Measurements from ENCODE around the gene PTPRJ. TPM values are rescaled to one million over a fixed set of nuclear protein-coding genes. Genes with fewer than 3 reads are reported as not detected.

Gene PTPRJ
- total RNA-seq, 4 donors from 2014 or later, result 9.8 to 17.8 (median 14.2) TPM

DNA sequence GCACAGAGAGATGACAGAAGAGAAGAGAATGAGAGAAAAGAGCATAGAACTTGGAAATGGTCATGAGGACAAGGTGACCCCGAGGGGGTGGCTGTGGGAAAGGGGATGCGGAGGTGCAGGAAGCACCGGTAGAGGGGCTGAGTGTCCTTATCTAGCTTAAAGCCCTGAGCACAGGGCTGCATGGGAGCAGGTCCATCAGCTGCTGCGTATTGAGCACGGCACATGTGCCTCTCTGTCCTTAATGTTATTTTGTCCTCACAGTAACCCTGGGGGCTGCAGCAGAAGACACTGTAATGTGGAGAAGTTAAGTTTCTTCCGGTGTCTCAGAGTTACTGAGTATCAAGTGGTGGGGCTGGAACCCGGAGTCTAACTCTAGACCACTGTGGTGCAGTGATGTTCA, 141.9 kb downstream of the PTPRJ start:
- ATAC-seq (ENCODE audit: low FRiP score), result no peak
- TF ChIP-seq, protein P1, sequence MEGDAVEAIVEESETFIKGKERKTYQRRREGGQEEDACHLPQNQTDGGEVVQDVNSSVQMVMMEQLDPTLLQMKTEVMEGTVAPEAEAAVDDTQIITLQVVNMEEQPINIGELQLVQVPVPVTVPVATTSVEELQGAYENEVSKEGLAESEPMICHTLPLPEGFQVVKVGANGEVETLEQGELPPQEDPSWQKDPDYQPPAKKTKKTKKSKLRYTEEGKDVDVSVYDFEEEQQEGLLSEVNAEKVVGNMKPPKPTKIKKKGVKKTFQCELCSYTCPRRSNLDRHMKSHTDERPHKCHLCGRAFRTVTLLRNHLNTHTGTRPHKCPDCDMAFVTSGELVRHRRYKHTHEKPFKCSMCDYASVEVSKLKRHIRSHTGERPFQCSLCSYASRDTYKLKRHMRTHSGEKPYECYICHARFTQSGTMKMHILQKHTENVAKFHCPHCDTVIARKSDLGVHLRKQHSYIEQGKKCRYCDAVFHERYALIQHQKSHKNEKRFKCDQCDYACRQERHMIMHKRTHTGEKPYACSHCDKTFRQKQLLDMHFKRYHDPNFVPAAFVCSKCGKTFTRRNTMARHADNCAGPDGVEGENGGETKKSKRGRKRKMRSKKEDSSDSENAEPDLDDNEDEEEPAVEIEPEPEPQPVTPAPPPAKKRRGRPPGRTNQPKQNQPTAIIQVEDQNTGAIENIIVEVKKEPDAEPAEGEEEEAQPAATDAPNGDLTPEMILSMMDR (IDR thresholded peaks at IDR 0.05), result no peak
- DNase-seq (ENCODE audit: low spot score), result no peak

DNA sequence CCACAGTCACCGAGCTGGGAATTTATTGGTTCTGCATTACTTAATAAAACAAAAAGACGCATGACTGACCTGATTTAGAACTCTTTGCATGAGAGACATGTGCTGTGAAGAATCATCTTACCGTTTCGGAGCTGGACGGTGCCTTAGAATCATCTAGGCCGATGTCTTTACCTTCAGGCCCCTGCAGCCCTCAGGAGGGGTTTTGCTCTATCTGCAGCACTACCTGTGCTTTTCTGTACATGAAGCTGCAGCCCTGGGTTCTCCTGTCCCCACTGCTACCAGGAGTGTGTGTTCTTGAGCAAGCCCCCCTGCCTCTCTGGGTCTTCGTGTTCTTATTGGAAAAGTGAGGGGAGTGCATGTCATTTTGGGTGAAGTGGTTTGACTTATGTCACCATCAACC, 142.3 kb downstream of the PTPRJ start:
- no peak for DNase-seq (ENCODE audit: low spot score)
- ATAC-seq (ENCODE audit: low FRiP score), result no peak
- TF ChIP-seq, protein P1 (IDR thresholded peaks at IDR 0.05), result no peak

DNA sequence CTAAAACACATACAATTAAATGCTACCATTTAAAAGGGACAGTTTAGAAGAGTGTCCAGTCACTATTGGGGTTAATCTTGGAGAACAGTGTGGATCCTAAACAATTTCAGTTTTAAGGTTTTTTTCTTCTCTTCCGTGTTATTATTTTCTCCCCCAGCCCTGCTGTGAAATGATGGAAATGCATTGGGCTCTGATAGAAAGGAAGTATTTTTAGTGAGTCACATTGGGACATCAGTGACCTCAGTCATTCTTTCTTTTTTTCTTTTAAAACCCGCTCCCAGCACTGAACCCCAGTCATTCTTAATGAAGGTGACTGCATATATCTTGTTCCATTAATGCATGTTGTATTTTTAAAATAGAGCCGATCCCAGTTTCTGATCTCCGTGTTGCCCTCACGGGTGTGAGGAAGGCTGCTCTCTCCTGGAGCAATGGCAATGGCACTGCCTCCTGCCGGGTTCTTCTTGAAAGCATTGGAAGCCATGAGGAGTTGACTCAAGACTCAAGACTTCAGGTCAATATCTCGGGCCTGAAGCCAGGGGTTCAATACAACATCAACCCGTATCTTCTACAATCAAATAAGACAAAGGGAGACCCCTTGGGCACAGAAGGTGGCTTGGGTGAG, 143.0 kb downstream of the PTPRJ start:
- DNase-seq (ENCODE audit: low spot score) (no peak), ATAC-seq (ENCODE audit: low FRiP score) (no peak)
- TF ChIP-seq, protein P1 (IDR thresholded peaks at IDR 0.05), result no peak

DNA sequence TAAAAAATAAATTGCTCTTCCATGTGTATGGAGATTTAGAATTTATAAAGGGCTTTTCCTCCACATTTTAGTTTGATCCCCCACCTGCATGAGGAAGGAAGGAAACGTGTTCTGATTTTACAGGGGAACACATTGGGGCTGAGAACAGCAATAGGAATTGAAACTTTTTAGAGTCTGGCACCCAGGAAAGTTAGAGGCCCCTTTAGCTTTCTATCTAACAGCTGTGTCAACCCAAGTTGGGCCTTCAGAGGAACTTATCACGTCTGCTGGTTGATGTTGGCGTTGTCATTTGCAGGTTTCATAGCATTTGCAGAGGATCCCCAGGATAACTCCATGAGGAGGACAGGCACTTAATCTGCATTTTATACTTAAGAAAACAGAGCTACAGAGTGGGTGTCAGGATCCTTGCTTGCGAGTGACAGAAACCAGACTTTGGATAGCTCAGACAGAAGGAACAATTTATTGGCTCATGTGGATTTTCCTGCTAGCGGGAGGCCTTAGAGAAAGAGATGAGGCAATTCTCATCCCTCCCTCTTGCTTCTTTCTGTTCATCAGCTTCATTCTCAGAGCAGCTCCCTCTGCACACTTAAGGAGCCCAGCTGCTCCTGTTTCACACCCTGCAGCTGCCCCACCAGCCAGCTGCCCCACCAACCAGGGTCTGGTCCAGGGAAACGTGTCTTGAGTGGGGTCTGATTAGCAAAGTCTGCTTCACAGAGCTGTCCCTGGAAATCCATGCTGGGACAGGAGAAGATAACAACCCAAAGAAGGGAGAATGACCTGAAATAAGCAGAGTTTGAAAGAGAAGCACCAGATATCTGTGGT, 143.8 kb downstream of the PTPRJ start:
- no peak for ATAC-seq (ENCODE audit: low FRiP score)
- TF ChIP-seq, protein P1 (IDR thresholded peaks at IDR 0.05), result no peak
- no peak for DNase-seq (ENCODE audit: low spot score)

DNA sequence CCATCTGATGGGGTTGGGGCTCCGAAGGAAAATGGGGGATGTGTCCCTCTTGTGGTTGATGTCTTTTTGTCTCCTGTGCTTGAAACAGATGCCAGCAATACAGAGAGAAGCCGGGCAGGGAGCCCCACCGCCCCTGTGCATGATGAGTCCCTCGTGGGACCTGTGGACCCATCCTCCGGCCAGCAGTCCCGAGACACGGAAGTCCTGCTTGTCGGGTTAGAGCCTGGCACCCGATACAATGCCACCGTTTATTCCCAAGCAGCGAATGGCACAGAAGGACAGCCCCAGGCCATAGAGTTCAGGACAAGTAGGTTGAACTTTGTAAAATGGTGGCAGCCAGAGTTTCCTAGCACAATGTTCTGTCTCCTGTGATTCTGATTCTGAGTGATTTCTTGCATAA, 144.5 kb downstream of the PTPRJ start:
- TF ChIP-seq, protein P1 (IDR thresholded peaks at IDR 0.05), result no peak
- ATAC-seq (ENCODE audit: low FRiP score) (no peak), DNase-seq (ENCODE audit: low spot score) (no peak)

DNA sequence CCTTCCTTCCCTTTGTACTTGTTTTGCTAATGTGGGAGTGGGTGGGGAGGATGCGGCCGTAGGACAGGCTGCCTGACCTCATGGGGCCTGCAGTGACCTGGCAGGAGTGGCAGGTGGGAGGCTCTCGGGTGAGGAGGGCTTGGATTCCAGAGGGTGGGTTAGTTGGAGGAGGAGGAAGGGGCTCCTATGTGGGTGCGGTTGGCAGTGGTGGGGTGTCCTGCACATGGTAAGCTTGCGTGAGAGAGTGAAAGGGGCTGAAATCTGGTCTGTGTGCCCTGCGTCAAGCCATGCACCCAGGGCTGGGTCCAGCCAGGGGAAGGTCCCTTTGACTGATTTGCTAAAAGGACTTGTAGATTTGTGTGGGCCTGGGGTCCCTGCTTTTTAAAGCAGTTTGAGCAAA, 145.5 kb downstream of the PTPRJ start:
- TF ChIP-seq, protein P1 (IDR thresholded peaks at IDR 0.05), result no peak
- DNase-seq (ENCODE audit: low spot score) (no peak), ATAC-seq (ENCODE audit: low FRiP score) (no peak)
